GM20000 (cell line): Measurements from ENCODE around the gene PMM1.
A peak's percentile ranks its signal among the peaks of the same experiment; 100 is the strongest.
"Not testable (repeated sequence)": the region's sequence is repeated elsewhere in the genome, so short reads cannot be mapped to it uniquely, and the experiment has no call there.

Source experiments
- DNase-seq: peaks from one replicate; pipeline ENCODE4 v3.0.0; 2012; ENCODE audit warnings: low spot score
- CTCF ChIP-seq: IDR thresholded peaks from 2 replicates; pipeline ENCODE4 v1.5.1; 2012; ENCODE audit warnings: mild to moderate bottlenecking, control low read depth; ENCODE audit errors: extremely low read depth, missing control alignments

Gene PMM1

GRCh38 chr22:41589391-41590241 is at the start of gene PMM1:
PMM1 (minus strand) TSS chr22:41589840; CDS start chr22:41589805, 35 bp downstream.
- TF ChIP-seq CTCF, result no peak
- peak; percentile 99 for DNase-seq

- TF ChIP-seq CTCF, result no peak
- no peak for DNase-seq
These were observed 49.1 kb upstream of the PMM1 start for GRCh38 chr22:41638748-41639147.

GRCh38 chr22:41638124-41638523 is 48.5 kb upstream of the PMM1 start:
- no peak for DNase-seq
- no peak for TF ChIP-seq CTCF

- not testable (repeated sequence) for DNase-seq
These were observed 48.0 kb upstream of the PMM1 start for GRCh38 chr22:41637623-41638022.

- DNase-seq, result no peak
- no peak for TF ChIP-seq CTCF
These were observed 46.8 kb upstream of the PMM1 start for GRCh38 chr22:41636467-41636866.

GRCh38 chr22:41634610-41635009 is 45.0 kb upstream of the PMM1 start:
- not testable (repeated sequence) for DNase-seq

- DNase-seq, result not testable (repeated sequence)
These were observed 42.0 kb upstream of the PMM1 start for GRCh38 chr22:41631615-41632014.

GRCh38 chr22:41631115-41631514 is 41.5 kb upstream of the PMM1 start:
- DNase-seq, result not testable (repeated sequence)

- DNase-seq, result no peak
- TF ChIP-seq CTCF, result no peak
These were observed 35.9 kb upstream of the PMM1 start for GRCh38 chr22:41625577-41625976.

GRCh38 chr22:41621911-41622179 is 32.2 kb upstream of the PMM1 start:
- DNase-seq, result no peak
- TF ChIP-seq CTCF, result no peak
